ENCODE measurements around the gene STARD13. TPM values are rescaled to one million over a fixed set of nuclear protein-coding genes. Genes with fewer than 3 reads are reported as not detected.
"Not testable (repeated sequence)": the region's sequence is repeated elsewhere in the genome, so short reads cannot be mapped to it uniquely, and the experiment has no call there.

The STARD13 gene
- total RNA-seq, 1 donor from 2014 or later = 151 TPM

DNA sequence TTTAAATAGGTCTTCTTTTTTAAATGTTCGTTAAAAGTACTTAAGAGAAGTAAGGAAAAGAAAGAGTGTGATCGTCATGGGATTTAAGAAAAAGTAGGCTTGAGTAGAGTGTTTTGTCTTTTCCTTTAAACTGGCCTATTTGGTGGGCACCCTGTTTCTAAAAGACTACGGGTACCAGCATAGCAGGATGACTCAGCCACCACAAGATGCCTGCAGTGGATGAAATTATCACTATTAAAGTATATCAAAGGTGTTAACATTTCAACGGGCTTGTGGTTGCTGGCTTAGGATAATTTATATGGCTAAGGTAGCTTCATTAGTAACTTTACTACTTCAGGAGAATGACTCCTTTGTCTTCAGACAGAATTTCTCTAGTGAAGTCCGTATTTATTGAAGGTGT, 112.6 kb downstream of the STARD13 start:
- DNase-seq (ENCODE audit: low spot score) (no peak), ATAC-seq (no peak)
- intact Hi-C loops (cut with DNase I) = no loop called here

DNA sequence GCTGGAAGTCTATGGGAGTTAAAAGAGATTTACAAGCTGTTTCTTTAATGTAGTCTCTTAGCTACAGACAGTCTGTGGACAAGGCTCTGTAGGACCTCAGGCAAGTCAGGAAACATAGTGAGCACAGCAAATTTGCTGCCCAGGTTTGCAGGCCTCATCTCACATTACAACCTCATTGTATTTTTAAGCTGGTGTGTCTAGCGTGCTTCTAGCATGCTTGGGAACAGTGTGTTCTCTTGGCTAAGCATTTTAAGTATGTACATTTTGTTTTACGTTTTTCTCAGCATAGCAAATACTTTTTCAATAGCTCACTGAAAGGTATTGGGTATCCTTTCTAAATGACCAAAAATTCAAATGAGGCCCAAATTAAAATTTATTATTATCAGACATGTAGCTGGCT, 113.2 kb downstream of the STARD13 start:
- DNase-seq (ENCODE audit: low spot score) = no peak

DNA sequence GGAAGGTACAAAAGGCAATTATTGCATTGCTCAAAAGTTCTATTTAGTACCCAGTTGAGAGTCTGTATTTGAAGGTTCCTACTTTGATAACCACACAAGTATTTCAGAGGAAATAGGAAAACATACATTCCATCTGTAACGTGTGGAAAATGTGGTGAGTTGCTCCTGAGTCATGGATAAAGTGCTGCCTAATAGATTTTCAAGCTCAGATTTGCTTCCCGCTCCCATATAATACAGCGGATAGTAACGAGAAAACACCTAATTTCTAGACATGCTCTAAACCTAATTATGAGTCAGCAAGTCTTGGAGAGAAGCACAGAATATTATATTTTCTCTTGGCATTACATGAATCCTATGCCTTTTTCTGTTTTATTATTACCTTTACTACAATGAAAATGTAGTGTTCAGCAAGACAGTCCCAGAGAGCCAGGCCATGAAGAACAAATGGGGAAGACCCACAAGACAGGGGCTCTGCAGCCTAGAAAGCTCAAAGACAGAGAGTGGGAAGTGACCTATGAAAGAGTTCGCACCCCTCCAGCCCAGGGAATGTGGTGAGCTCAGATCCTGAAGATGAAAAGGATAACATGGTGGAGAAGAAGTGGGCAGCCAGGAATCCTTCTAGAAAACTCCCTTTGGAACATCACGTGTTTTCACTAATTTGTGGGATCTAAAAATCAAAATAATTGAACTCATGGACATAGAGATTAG, 116.1 kb downstream of the STARD13 start:
- no peak for ATAC-seq
- intact Hi-C loops (cut with DNase I) = no loop called here

More for the DNA sequence above, 113.2 kb downstream of the STARD13 start:
- intact Hi-C loops (cut with DNase I) = no loop called here
- ATAC-seq = peak; percentile 23

DNA sequence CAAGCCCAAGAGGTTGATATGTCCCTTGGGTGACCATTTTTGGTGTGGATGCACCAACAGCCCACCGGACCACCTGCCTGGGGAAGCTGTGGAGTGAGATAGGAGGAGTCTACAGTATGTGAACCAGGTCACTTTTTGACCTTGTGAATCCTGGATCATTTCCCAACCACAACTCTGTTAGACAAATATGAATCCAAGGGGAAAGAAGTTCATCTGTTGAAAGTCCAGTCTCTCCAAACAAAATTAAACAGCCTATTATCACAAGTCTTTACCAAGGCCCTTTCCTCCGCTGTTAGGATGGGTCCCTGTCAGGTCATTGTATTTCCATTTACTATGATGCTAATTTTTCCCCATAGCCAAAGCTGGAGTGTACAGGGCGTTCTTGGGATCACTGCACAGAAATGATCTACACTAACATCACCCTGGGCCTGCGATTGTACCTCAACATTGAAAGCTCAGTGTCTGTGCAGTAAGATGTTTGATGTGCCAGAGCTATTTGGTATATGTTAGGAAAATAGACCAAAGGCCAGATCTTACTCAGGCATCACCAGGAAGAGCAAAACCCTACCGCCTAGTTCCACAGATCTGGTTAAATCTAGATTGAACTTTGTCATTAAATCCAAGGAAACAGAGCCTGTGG, 117.1 kb downstream of the STARD13 start:
- no peak for DNase-seq (ENCODE audit: low spot score)
- ATAC-seq = peak; percentile 82
- intact Hi-C loops (cut with DNase I) = no loop called here

More for the DNA sequence above, 116.1 kb downstream of the STARD13 start:
- no peak for DNase-seq (ENCODE audit: low spot score)

DNA sequence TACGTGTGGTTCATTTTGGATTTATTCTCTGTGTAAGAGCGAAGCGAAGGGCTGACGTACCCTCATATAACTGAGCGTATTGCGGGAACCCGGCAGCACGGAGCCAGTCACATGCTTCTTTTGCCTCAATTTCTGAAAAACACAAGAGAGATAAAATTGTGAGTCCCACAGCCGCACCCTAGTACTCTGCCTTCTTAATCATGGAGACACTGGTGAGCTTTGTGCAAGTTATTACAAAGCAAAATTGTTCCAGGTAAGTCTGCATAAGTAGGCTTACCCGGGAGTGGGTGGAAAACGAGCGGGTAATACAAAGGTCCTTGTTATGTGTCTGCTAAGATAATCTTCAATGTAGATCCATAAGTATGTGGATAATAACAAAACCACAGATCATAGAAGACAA, 118.1 kb downstream of the STARD13 start:
- intact Hi-C loops (cut with DNase I) = no loop called here
- peak; percentile 66 for ATAC-seq

DNA sequence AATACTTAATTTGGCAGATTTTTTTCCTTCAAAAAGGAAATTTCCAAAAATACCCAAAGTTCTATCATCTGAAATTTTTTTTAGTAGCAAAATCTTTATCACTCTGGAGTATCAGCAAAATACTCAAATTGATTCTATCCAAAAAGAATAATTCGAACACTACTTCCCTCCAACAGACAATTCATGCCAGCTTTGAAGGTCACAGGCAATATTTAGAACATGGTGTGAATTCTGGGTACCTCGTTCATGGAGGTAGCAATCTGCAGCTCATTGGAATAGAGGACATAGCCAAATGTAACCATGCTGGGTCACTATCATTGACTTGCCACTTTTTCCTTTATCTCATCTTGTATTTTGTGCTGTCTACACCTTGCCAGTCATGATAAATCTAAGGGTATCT, 119.8 kb downstream of the STARD13 start:
- ATAC-seq (no peak), DNase-seq (ENCODE audit: low spot score) (no peak)
- intact Hi-C loops (cut with DNase I) = no loop called here

More for the DNA sequence above, 118.1 kb downstream of the STARD13 start:
- no peak for DNase-seq (ENCODE audit: low spot score)

DNA sequence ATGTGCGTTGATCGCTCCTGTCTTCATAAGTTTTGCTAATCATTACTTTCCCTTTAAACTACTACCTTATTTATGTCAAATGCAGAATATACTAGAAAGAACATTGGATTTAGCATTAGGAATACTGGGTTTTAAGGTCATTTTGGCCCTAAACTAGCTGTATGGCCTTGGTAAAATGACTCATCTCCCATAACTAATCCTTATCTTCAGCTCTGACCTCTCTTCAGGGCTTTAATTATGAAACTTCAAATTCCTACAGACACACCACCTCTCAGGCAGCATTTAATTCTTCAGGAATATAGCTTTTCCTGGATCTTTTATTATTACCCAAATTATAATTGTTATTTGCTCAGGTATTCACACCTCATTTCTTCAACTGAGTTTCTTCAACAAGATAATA, 121.2 kb downstream of the STARD13 start:
- ATAC-seq (no peak), DNase-seq (ENCODE audit: low spot score) (no peak)
- intact Hi-C loops (cut with DNase I) = no loop called here

DNA sequence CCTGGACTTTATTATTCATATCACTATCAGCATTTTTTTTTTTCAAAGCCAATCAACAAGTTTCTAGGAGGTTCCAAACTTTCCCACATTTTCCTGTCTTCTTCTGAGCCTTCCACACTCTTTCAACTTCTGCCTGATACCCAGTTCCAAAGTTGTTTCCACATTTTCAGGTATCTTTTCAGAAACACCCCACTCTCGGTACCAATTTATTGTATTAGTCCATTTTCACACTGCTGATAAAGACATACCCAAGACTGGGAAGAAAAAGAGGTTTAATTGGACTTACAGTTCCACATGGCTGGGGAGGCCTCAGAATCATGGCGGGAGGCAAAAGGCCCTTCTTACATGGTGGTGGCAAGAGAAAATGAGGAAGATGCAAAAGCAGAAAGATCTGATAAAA, 122.8 kb downstream of the STARD13 start:
- DNase-seq (ENCODE audit: low spot score); intact Hi-C loops (cut with DNase I); ATAC-seq: not testable (repeated sequence)

DNA sequence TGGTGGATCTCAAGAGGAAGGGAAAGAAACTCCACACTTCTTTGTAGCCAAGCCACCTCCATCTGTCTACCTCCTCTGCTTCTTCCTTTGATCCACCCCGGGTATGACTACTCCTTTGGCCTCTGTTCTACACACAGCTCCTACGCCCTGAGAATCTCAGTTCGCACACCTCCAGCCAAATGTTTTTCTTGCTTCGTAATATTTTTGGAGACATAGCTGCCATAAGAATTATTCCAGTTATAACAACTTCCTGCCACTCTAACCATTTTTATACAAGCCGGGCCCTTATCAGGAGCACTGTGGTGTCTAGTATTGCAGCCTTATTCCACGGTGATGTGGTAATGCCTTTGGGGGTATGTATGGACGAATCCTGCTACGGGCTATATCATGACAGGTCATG, 126.7 kb downstream of the STARD13 start:
- ATAC-seq = peak; percentile 31
- intact Hi-C loops (cut with DNase I) = no loop called here

DNA sequence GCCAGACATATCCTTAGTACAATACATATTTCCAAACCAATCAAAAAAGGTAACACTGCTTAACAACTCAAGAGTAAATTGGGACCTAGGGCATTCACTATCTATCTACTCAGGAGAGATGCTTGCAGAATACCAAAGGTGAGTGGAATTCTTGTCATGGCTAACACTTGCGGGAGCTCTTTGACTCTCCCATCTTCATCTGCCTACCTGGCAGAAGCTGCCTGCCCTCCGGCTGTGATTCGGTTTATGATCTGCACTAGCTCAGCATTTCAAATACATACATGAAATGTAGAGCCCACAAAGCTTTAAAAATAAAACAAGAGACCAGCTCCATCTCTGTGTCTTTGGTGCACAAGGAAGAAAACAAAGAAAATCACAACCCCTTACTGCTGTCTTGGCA, 127.3 kb downstream of the STARD13 start:
- no peak for ATAC-seq
- no peak for DNase-seq (ENCODE audit: low spot score)
- intact Hi-C loops (cut with DNase I) = no loop called here

More for the DNA sequence above, 126.7 kb downstream of the STARD13 start:
- DNase-seq (ENCODE audit: low spot score) = no peak

DNA sequence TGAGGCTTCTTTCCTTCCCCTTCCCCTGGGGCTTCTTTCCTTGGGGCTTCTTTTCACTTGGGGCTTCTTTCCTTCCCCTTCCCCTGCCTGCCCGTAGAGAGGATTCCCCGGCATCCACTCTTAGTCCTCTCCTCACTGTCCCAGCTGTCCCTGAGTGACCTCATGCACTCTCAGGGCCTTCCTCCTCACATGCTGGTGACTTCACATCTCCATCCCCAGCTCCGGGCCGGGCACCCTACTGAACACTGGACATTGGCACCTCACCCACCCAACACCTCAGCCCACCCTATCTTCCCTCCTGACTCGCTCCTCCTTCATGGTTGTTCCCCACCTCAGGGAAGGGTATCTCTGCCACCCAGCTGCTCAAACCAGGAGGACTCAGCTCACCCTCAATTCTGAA, 130.6 kb downstream of the STARD13 start:
- ATAC-seq (peak; percentile 5), DNase-seq (ENCODE audit: low spot score) (no peak)
- intact Hi-C loops (cut with DNase I) = no loop called here

DNA sequence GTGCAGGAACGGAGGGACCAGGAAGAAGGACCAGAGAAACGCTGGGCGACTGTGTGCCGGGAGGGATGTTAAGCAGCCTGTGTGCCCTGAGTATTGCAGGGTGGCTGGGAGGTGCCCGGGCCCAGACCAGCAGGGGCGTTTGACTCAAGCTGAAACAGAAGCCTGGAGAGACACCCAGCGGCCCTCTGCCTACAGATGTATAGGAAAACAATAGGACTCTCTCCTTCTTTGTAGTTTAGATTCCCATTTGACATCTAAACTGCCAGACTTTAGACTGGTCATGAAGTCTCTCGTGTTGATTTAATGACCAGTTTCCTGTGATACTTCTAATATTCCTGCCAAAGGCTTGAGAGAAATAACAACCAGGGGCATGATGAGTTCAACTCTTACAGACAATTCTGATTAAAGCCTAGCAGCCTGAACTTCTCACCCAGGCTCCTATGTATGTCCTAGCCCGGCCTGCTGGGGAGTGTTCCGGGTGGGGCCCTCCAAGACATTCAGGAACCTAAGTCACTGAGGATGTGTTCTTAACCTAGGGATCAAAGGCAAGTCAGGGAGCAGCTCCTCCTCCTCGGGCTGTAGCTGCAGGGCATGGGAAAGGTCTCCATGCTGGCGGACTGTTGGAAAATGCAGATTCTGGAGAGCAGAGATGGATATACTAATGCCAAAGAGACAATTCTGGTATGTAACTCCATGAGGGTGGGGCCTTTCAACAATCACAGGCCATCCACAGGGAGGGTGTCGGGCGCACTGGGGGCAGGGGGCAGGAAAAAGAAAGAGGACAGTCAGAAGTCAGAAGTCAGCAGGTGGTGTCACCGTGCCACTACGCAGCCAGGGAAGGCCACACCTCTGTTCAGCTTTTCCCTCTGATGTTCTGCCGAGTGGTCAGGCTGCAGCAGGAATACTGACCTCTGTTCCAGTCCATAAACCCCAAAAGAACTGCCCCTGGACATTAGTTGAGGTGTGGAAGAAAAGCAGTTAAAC, 131.8 kb downstream of the STARD13 start:
- intact Hi-C loops (cut with DNase I) = no loop called here
- ATAC-seq (peak; percentile 93), DNase-seq (ENCODE audit: low spot score) (no peak)

DNA sequence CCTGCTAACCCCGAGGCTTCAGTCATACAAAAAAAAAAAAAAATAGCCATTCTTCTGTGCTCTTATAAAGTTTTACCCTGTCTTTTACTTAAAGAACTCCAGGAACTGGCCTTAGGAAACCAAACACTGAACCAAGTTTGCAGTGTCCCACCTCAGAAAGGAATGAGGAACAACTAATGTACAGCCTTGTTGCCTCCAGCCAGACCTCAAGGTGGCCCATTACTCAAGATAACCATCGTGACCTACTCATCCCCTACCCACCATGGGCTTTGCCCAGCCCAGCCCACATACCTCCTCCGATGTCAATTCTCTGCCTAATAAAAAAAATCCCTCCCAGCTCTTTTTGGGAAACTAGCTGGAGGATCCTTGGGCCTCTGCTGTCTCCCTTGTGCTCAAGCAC, 133.2 kb downstream of the STARD13 start:
- ATAC-seq (no peak), DNase-seq (ENCODE audit: low spot score) (no peak)
- intact Hi-C loops (cut with DNase I) = no loop called here

DNA sequence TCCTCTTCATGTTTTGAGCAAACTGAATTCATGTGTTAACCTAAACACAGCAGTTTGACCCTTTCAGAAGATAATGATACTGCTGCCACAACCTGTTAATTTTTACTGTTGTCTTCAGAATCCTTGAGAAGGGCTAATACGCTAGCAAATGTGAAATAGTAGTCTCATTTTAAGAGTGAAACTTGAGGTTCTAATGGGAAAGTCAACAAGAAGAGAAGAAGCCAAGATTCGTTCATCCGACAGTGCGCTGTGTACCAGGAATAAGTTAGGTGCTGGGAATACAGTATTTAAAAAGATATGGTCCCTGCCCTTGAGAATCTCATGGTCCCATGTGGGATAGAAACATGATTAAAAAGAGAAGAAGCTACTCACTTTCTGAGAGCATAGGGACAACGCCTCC, 134.9 kb downstream of the STARD13 start:
- no peak for DNase-seq (ENCODE audit: low spot score)
- intact Hi-C loops (cut with DNase I) = no loop called here
- no peak for ATAC-seq

DNA sequence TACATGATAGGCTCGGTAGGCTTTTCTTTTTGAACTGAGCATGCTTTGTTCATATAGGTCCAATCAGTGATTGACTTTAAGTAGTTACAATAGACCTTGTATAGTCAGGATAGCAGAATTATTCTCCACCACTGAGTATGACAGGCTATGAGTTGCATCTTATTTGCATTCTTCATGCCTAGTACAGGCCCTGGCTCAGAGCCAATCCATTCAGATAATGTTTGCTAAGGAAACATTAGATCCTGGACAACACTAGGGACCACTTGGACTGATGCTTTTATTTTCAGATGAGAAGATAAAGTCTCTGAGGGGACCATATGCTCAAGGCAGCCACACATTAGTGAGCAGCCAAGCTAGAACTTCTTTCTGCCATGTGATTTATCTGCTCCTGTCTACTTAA, 135.4 kb downstream of the STARD13 start:
- no peak for DNase-seq (ENCODE audit: low spot score)
- intact Hi-C loops (cut with DNase I) = no loop called here
- no peak for ATAC-seq

DNA sequence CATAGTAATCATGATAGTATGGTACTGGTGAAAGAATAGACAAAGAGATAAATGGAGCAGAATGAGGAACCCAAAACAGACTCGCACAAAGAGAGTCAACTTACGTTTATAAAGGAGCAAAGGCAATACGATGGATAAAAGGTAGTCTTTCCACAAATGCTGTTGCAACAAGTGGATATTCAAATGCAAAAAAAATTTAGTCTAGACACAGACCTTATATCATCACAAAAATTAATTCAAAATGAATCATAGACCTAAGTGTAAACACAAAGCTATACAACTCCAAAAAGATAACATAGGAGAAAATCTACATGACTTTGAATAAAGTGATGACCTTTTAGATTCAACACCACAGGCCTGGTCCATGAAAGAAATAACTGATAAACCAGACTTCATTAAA, 137.7 kb downstream of the STARD13 start:
- intact Hi-C loops (cut with DNase I) = no loop called here
- ATAC-seq (no peak), DNase-seq (ENCODE audit: low spot score) (no peak)

DNA sequence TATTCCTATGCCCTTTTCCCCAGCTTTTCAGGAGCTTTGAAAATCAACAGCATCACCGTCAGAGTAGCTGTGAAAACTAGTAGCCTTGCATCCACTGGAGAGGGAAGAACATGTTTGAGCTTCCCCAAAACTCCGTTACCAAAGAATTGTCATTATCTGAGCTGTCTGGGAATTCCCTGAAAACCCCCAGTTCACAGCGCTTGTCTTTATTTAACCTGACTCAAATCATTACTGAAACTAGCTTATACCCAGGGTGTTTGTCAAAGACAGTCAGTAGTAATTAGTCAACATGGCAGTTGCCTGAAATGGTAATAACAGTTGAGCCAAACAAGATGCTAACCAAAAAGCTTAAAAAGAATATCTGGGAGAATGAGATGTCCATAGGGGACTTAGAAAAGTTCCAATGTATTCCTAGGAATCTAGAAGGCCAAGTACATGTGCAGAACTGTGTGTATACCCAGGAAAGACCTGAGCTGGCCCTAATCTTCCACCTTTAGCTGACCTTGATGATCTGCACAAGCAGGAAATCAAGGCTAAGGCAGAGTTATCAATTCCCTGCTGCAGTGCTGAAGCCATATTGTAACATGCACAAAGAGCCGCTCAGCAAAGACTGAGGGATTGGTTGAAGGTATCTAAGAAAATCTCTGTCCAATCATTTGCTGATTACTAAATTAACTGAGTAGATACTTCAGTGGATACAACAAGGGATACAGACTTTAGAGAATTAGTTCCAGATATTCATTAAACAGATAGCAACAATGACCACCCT, 138.5 kb downstream of the STARD13 start:
- intact Hi-C loops (cut with DNase I) = no loop called here
- ATAC-seq = no peak
- DNase-seq (ENCODE audit: low spot score) = no peak

DNA sequence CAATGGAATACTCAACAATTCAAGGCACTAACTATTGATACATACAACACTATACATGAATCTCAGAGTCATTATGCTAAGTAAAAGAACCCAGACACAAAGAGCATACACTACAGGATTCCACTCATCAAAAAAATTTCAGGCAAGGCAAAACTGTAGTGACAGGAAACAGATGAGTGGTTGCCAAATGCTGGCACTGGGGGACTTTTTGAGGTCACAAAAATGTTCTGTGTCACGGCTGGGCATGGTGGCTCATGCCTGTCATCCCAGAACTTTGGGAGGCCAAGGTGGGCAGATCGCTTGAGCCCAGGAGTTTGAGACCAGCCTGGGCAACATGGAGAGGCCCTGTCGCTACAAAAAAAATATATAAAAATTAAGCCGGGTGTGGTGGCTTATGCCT, 139.9 kb downstream of the STARD13 start:
- intact Hi-C loops (cut with DNase I) = no loop called here
- no peak for DNase-seq (ENCODE audit: low spot score)
- no peak for ATAC-seq

DNA sequence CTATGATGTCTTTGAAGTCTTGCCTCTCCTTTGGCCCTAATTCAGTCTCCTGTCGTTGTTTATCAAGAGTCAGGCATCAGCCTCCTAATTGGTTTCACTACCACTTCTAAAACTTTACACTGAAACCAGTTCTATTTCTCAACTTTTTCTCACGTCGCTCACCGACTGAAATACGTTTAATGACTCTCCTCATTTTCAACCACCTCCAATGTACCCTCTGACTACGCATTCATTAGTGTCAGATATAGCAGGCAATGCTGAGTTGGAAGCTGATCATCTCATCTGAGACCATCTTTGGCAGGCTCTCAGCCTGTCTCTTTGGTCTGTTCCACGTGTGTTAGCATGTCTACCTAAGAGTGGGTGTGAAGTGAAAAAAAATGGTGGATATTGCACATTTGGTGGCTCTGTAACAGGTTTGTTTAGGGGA, 141.2 kb downstream of the STARD13 start:
- ATAC-seq = no peak
- intact Hi-C loops (cut with DNase I) = no loop called here
- no peak for DNase-seq (ENCODE audit: low spot score)
